GM18517 (cell line): Measurements from ENCODE around the gene TRAF3.

Source experiments
- ATAC-seq: cut with Tn5 transposase; IDR thresholded peaks from one replicate; pipeline ENCODE4 v1.9.1; 2021; ENCODE audit warnings: mild to moderate bottlenecking, moderate library complexity; ENCODE audit not compliant: unreplicated experiment

TRAF3 gene, protein sequence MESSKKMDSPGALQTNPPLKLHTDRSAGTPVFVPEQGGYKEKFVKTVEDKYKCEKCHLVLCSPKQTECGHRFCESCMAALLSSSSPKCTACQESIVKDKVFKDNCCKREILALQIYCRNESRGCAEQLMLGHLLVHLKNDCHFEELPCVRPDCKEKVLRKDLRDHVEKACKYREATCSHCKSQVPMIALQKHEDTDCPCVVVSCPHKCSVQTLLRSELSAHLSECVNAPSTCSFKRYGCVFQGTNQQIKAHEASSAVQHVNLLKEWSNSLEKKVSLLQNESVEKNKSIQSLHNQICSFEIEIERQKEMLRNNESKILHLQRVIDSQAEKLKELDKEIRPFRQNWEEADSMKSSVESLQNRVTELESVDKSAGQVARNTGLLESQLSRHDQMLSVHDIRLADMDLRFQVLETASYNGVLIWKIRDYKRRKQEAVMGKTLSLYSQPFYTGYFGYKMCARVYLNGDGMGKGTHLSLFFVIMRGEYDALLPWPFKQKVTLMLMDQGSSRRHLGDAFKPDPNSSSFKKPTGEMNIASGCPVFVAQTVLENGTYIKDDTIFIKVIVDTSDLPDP

DNA sequence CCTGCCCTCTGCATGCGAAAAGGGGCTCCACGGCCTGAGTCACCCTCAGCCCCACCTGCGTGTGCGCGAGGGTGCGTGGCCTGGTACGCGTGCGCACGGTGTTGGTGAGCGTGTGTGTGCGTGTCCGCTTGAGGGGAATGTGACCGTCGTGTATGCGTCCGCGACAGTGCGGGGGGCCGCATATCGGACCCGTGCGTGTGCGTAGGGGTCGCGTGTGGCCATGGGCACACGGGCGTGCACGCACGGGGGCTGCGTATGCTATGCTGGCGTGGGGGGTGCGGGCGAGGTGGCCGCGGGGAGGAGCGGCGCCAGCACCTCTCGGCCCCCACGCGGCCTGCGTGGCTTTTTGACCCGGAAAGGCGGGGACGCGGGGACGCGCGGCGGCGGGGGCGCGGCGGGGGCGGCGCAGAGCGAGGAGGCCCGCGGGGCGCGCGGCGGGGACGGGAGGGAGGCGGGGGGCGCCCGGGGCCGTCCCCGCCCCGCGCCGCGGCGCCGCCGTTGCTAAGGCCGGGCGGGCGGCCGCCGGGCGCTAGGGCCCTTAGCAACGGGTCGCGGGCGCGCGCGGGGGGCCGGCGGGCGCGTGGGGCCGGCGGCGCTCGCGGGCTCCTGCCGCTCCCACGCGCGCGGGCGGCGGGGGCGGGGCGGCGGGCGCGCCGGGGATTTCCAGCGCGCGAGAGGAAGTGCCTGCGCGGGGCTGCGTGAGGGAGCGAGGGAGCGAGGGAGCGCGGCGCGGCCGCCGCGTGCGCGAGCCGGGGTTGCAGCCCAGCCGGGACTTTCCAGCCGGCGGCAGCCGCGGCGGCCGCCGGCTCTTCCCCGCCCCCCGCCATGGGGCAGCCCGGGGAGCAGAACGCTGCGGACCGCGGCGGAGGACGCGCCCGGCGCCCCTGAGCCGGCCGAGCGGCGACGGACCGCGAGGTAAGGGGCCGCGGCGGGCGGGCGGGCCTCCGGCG, at the start of gene TRAF3:
TRAF3 (plus strand) TSS at position 689 of the 950 bp plus-strand sequence. CDS start 92,753 bp downstream, outside the sequence.
- no peak for ATAC-seq

DNA sequence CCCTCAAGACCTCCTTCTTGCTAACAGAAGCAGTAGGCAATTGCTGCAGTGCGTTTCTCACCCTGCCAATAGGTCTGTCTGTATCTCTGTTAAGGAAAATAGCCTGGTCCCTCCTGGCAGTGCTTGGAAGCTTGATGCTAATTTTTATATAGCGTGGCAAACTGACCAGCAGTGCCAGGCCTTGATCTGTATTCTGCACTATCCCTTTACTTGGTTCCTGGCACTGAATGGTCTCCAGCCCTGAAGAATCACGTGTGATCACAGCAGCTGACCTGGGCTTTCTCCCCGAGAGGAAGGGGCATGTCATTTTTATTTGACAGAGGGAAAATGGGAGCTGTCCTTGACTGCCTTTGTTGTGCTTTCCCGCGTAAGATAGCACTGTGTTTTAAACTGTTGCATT, 48.7 kb upstream of the TRAF3 start:
- ATAC-seq: no peak

DNA sequence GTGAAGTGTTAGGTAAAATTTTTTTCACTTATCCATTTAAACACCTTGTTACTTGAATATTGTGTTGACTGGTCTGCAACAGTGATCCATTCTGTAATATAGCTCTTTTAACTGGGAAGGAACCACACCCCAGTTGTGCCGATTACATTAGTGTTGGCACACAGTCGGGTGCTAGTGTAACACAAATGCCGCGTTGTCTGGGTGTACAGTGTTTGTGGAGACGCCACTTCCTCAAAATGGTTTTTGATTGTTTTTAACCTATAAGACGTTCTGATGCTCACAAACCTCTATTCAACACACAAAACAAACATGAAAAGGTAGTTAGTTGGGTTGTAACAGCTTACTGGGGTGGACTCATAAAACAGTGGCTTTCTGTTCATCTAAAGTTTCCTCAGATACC, 48.0 kb upstream of the TRAF3 start:
- no peak for ATAC-seq

DNA sequence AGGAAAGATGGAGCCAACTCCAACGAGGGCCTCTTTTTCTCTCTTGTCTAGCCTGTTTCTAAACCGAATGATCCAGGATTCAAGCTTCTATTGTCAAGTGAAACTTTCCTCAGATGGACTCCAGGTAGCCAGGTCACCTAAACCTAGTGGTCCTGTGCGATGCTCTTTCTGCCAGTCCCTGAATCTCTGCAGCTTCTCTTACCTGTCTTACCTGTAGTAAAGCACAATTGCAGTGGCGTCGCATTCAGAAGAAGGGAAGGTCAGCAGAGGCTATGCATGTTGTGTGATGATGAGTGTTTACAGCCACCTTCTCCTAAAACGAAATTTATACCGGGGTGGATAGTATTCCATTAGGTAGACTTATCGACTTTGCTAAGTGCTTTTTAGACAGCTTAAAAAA, 47.4 kb upstream of the TRAF3 start:
- ATAC-seq: no peak

DNA sequence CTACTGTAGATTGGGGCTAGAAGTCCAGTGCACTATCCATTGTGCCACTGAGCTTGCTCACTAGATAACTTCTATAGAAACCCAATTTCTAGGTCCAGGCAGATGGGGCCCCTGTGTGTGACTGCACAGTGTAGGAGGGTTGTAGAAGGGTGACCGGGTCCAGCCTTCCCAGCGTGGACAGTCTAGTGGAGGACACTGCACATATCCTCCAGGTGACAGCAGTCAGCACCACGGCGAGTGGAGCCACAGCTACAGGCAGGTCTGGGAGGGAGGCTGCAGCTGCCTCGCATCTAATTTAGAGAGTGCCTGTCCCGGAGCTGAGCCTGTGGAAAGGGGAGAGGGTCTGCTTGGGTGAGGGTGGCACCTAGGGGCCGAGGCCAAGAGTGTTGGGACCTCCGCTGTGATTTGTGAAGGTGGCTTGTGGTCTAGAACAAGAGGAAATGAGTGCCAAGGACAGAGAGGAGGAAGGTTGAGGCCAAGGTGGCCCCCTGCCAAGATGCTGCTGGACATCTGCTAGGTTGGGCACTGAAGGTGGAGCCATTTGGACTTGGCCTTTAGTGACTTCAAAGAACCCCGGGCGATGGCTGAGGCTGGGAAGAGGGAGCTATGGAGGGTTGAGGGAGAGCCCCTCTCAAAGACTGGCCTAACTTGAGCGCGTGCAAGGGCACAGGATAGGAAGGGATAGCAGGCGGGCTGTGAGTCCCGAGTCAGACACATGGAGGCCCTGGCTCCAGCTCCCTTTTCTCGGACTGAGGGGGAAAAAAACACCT, 46.0 kb upstream of the TRAF3 start:
- no peak for ATAC-seq

DNA sequence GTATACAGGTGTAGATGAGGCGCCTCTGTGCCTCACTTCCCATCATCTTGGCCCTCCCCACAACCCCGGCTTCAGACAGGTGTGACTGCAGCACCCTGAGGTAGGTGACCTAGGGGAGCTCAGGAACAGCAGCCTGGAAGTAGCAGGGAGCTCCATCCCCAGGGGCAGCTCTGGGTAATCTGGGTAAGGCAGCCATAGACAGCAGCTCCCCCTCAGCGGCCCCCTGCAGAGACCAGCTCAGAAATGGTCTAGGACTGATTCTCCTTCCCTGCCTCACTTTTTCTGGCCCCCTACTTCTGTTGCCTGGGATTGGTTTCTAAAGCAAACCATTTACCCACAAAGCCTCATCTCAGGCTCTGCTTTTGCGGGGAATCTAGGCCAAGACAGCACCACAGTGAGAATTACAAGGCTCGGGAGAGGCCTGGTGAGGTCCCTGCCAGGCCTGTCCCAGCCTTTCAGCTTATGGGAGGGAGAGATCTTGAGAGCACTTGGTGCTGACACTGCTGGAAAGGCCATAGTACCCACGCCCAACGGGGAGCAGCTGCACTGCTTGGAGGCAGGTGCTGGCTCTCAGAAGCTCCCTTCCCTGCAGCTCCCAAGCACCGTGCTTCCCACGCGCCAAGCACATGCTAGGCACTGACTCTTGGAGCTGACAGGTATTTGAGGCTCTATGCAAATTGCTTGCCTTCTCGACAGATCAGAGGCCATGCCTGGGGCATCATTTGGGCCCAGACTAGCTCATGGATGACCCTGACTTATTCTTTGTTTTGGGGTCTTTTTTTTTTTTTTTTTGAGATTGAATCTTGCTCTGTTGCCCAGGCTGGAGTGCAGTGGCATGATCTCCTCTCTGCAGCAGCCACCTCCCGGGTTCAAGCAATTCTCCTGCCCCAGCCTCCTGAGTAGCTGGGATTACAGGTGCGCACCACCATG, 45.1 kb upstream of the TRAF3 start:
- no peak for ATAC-seq

DNA sequence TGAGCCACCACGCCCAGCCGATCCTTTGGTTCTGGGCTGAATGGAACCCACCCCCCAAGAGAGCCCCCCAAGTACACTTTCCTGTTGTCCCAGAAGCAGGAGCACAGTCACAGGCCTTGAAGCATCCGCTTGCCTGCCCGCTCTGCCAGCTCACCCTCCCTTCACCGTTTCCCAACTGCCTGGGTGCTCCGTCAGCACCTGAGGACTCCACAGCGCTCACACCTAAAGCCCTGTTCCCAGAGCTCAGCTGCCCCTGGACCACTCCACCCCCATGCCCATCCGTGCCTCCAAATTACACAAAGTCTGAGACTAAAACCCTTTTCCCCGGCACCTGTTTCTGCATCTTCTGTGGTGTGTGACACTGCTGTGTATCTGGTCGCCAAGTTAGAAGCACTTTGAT, 44.3 kb upstream of the TRAF3 start:
- ATAC-seq: no peak

DNA sequence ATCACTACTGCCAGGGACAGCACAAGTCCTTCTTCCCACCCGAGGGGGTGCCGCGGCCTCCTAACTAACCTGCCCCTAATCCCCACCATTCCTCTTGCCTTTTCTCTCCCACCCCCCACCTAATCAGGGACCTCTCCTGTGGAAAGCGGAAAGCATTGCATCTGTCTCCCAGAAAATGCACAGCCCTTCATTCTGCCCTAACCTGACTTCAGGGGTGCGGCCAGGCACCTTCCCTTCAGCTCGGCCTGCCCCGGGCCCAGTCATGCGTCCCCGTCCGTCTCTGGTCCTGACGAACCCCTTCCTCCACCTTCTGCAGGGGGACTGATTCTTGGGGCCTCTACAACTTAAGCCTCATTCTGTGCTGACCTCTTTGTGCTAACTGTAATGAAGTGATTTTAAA, 43.9 kb upstream of the TRAF3 start:
- no peak for ATAC-seq

DNA sequence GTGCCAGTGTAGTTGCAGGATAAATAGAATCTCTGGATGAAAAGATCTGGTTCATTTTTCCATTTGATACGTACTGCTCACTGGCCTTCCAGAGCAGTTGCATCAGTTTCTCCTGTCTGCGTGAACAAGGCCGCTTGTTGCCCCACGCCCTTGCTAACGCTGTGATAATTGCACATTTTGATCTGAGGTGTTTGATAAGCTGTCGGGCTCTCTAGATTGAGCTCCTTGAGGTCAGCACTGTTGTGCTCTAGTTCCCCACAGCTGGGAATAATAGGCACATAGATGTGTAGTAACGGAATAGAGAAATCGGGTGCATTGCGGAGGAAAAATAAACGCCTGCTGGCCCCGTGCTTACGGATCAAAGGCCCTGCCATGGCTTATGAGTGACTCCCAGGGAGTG, 42.8 kb upstream of the TRAF3 start:
- ATAC-seq: no peak

DNA sequence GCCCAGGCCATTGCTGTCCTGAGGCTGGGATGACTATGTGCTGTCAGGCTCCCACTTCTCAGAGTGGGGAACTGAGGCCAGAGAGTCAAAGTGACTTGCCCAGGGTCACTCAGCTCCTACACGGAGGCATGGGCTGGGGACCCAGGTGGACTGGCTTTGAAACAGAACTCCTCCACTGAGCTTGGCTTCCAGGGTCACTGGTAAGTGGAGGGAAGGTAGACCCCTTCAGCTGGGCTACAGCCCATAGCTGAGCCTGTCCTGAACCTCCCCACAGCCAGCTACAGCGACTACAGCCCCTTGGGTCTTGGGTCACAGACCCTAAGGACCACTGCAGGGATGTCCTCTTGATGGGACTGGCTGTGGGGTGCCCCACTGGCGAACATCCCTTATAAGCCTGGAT, 40.3 kb upstream of the TRAF3 start:
- ATAC-seq: no peak

DNA sequence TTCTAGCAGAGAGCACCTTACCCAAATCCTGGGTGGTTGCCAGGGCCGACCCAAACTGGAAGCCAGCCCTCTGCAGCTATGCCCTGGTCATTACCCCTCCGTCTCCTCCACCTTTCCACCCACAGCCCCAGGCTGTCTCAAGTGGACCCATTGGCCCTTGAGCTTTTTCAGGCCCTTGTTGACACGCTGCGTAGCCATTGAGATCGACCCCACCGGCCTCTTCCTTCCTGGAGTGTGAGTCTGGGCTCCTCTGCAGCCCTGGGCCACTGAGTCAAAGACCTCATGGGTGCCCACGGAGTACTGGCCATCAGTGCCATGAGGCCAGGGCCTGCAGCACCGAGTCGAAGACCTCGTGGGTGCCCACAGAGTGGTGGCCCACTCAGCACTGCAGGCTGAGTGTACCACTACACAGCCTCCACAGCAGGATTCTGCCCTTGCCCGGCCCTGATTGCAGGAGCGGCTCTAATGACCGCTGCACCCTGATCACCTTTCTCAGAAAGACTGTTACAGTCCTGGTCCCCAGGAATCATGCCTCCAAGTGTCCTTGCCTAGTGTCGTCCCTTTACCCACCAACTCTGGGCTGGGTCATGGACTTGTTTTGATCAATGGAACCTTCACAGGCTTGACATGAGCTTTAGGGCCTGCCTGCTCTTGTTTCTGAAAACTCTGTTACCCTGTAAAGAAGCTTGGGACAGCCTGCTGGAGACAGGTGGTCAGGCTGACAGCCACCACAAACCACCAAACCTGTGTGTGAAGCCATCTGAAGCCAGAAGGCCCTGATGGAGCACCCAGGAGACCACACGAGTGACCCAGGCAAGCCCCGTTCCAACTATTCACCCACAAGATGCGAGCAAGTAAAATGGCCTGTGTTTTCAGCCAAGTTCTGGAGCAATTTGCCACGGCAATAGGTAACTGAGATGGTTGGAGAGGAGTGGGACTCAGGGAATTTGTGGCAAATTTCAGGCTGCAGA, 39.6 kb upstream of the TRAF3 start:
- no peak for ATAC-seq

DNA sequence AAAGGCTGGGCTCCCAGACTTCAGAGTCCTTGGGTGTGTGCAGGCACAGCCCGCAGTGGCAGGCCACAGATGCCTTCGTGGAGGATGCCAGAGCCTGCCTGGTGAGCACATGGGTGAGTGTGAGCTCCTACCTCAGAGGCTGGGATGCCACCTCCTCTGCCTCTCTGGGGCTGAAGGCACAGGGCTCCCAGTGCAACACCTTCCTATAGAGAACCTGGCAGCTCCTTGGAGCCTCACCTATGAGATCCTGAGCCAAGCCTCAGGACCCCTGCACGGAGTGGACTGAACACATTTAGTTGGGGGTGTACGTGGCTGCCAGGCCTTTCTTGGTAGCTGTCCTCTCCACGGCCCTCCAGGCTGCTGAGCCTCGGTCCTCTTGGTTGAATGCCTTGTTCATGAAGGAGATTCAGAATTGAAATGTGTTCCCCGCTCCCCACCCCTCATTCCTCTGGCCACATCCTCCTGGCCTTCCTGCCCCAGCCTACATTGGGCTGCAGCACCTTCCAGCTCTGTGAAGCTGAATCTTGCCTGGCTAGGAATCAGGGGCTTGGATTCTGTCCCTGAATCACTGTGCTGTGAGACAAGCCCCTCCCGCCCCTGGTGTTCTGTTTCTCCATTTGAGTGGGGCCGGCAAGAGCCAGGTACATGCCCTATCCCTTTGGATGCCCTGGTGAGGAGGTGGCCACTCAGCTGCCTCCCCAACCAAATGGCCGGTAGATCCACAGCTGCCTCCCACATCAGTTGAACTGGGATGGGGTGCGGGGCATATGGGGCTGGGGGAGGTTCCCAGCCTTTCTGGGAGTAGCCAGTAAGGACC, 38.7 kb upstream of the TRAF3 start:
- ATAC-seq: no peak

DNA sequence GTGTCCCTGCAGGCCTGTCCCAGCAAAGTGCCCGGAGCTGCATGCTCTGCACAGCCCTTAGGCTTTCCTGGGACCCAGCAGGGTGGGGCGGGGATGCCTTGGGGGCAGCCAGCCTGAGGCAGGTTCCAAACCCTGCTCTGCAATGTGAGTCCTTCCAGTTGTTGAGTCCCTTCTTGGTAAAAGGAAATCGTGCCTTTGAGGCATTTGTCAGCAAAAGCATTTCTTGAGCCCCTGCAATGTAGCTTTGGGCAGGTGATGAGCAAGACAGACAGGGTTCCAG, 38.1 kb upstream of the TRAF3 start:
- ATAC-seq: no peak

DNA sequence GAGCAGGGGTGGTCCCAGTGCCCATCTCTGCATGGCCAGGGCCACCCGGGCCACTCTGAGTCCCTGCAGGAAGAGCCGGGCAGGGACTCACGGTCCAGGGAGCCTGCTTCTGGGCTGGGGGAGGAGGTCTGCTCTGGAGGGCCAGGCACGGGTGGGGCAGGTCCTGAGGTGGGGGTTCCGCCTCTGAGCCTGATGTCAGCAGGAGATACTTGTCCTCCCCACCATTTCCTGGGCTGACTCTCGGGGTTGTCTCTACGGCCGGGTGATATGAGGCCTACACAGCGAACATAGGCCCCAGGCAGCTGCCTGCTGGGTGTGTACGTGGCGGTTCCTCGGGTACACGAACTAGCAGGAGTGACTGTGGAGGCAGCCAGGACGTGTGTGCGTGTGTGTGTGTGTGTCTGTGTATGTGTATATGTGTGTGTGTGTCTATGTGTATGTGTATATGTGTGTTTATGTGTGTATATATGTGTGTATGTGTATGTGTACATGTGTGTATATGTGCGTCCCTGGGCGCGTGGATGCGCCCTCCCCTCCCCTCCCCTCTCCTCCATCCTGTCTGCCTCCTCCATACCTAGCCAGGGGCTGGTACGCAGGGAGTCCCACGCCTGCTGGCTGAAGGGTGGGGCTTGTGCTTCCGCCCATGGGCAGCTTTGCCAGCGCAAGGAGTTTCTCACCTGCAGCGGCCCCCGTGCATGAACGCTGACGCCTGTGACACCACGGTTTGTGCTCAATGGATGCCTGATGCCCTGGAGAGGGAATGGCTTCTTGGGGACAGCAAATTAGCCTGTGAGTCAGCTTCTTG, 30.4 kb upstream of the TRAF3 start:
- ATAC-seq: no peak

DNA sequence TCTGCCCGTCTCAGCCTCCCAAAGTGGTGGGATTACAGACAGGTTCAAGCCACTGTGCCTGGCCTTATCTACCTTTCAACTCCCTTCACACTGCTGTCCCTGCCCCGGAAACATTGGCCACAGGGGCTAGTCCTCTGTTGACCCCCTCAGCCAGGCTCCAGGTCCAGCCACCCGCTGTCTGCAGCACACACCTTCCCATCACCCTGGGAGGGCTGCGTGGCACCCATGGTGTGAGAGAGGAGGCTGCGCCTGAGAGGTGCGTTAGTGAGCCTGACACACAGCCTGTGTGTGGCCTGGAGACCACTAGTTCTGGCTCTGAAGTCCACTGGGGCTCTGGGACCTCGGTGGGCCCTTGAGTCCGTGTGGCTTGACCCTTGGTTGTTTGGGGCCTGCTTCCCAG, 28.4 kb upstream of the TRAF3 start:
- no peak for ATAC-seq

DNA sequence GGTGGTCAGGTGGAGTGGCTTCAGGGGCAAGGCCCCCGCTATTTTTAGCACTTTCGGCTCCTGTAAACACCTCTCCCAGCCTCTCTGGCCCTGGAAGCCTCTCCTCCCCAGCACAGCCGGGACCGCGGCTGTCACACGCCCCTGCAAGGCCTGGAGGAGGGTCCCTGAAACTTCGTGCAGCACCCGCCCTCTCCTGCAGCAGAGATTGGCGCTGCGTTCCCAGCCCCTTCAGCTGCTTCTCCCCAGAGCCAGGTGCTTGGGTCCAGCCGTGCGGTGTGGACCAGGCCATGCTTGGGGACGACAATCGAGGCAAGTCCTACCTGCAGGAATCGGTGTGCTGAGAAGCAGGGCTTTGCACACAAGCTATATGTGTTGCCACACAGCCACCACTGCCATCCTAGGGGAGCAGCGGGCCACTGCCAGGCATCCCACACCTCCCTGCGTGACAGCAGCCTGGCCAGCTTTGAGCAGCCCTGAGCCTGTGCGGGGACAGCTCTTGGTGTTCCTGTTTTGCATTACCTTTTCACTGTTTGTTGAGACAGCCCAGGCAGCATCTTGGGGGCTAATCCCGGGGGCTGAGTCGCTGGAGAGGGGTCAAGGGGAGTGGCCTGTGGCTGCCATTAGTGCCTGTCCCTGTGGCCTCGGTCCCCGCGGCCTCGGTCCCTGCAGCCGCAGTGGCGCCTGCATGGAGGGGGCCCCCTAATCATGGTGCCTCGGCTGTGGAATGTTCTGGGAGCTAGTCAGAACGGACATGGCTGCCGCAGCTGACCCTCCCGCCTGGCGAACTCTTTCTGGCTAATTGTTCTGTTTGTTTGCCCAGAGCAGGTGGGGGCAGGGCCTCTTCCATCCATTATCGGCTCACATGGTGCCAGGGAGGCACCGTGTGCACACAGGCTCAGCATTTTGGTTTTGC, 27.6 kb upstream of the TRAF3 start:
- ATAC-seq: no peak
